Measurements from ENCODE around the gene KCNC2.

Gene KCNC2

GRCh38 chr12:75120311-75120711 lies 89.3 kb downstream of the KCNC2 start:
- H3K4me3 ChIP-seq (ENCODE audit: low read depth, low read length): no peak overlapping the region
- peak; percentile 43 for DNase-seq (ENCODE audit: low read depth, low spot score)
- TF ChIP-seq CTCF (IDR thresholded peaks at IDR 0.05; ENCODE audit: low read depth, low read length): no peak
- in situ Hi-C loops (cut with HindIII; ENCODE audit: low sequenced_read_pairs): no loop called here

- no peak for TF ChIP-seq CTCF (IDR thresholded peaks at IDR 0.05; ENCODE audit: low read depth, low read length)
- in situ Hi-C loops (cut with HindIII; ENCODE audit: low sequenced_read_pairs): no loop called here
- DNase-seq (ENCODE audit: low read depth, low spot score): no peak
- H3K4me3 ChIP-seq (ENCODE audit: low read depth, low read length): no peak overlapping the region
Measured at GRCh38 chr12:75116646-75117198, 92.9 kb downstream of the KCNC2 start.

- DNase-seq (ENCODE audit: low read depth, low spot score): no peak
- H3K4me3 ChIP-seq (ENCODE audit: low read depth, low read length): no peak overlapping the region
- no peak for TF ChIP-seq CTCF (IDR thresholded peaks at IDR 0.05; ENCODE audit: low read depth, low read length)
- in situ Hi-C loops (cut with HindIII; ENCODE audit: low sequenced_read_pairs): no loop called here
Measured at GRCh38 chr12:75115748-75116147, 93.9 kb downstream of the KCNC2 start.

GRCh38 chr12:75103822-75104221 lies 105.8 kb downstream of the KCNC2 start:
- in situ Hi-C loops (cut with HindIII; ENCODE audit: low sequenced_read_pairs): no loop called here
- H3K4me3 ChIP-seq (ENCODE audit: low read depth, low read length): no peak overlapping the region
- no peak for DNase-seq (ENCODE audit: low read depth, low spot score)
- TF ChIP-seq CTCF (IDR thresholded peaks at IDR 0.05; ENCODE audit: low read depth, low read length): no peak

GRCh38 chr12:75101781-75102180 lies 107.9 kb downstream of the KCNC2 start:
- in situ Hi-C loops (cut with HindIII; ENCODE audit: low sequenced_read_pairs): no loop called here
- no peak overlapping the region for H3K4me3 ChIP-seq (ENCODE audit: low read depth, low read length)
- no peak for DNase-seq (ENCODE audit: low read depth, low spot score)
- no peak for TF ChIP-seq CTCF (IDR thresholded peaks at IDR 0.05; ENCODE audit: low read depth, low read length)

GRCh38 chr12:75099210-75099609 lies 110.4 kb downstream of the KCNC2 start:
- no peak for TF ChIP-seq CTCF (IDR thresholded peaks at IDR 0.05; ENCODE audit: low read depth, low read length)
- peak; percentile 19 for DNase-seq (ENCODE audit: low read depth, low spot score)
- in situ Hi-C loops (cut with HindIII; ENCODE audit: low sequenced_read_pairs): no loop called here
- no peak overlapping the region for H3K4me3 ChIP-seq (ENCODE audit: low read depth, low read length)

- TF ChIP-seq CTCF (IDR thresholded peaks at IDR 0.05; ENCODE audit: low read depth, low read length): no peak
- DNase-seq (ENCODE audit: low read depth, low spot score): no peak
- H3K4me3 ChIP-seq (ENCODE audit: low read depth, low read length): no peak overlapping the region
- in situ Hi-C loops (cut with HindIII; ENCODE audit: low sequenced_read_pairs): no loop called here
Measured at GRCh38 chr12:75097003-75097402, 112.6 kb downstream of the KCNC2 start.
